Mesendoderm (in vitro differentiated cells): ENCODE measurements around the gene HJV.

Experiments used
- DNase-seq: peaks from one replicate; pipeline ENCODE4 v3.0.0; 2013
- H2AK5ac ChIP-seq: 2 replicates; pipeline ENCODE4 v1.6.1; 2013; ENCODE audit warnings: low read length, inconsistent platforms
- H2BK120ac ChIP-seq: 2 replicates; pipeline ENCODE4 v1.6.1; 2013; ENCODE audit warnings: low read depth, mild to moderate bottlenecking, low read length, moderate library complexity, mixed read lengths
- H2BK15ac ChIP-seq: replicated peaks from 2 replicates; pipeline ENCODE4 v1.6.1; 2013; ENCODE audit warnings: low read depth, mild to moderate bottlenecking, moderate library complexity
- H2BK5ac ChIP-seq: 2 replicates; pipeline ENCODE4 v1.6.1; 2013; ENCODE audit warnings: low read length, inconsistent platforms
- H3K18ac ChIP-seq: 2 replicates; pipeline ENCODE4 v1.6.1; 2013; ENCODE audit warnings: mild to moderate bottlenecking, low read length, mixed read lengths
- H3K23ac ChIP-seq: one replicate; pipeline ENCODE4 v1.6.1; 2013; ENCODE audit warnings: low read length
- H3K27ac ChIP-seq: 2 replicates; pipeline ENCODE4 v1.5.1; 2013; ENCODE audit warnings: low read depth, mild to moderate bottlenecking, inconsistent platforms, low read length, moderate library complexity
- H3K27me3 ChIP-seq: 2 replicates; pipeline ENCODE4 v1.6.1; 2013; ENCODE audit warnings: low read length, control low read depth, mild to moderate bottlenecking, inconsistent platforms; ENCODE audit not compliant: insufficient read depth, poor library complexity
- H3K36me3 ChIP-seq: 2 replicates; pipeline ENCODE4 v1.6.1; 2013; ENCODE audit warnings: low read length, inconsistent platforms; ENCODE audit not compliant: control insufficient read depth, insufficient read depth
- H3K4ac ChIP-seq: one replicate; pipeline ENCODE4 v1.6.1; 2013; ENCODE audit warnings: low read depth, mild to moderate bottlenecking, low read length, moderate library complexity
- H3K4me1 ChIP-seq: 2 replicates; pipeline ENCODE4 v1.6.1; 2013; ENCODE audit warnings: low read depth, low read length, inconsistent platforms; ENCODE audit not compliant: control insufficient read depth
- H3K4me2 ChIP-seq: 2 replicates; pipeline ENCODE4 v1.6.1; 2013; ENCODE audit warnings: low read length
- H3K4me3 ChIP-seq: 2 replicates; pipeline ENCODE4 v1.5.1; 2013; ENCODE audit warnings: mild to moderate bottlenecking, low read length
- H3K56ac ChIP-seq: one replicate; pipeline ENCODE4 v1.6.1; 2013; ENCODE audit warnings: low read length
- H3K79me1 ChIP-seq: 2 replicates; pipeline ENCODE4 v1.6.1; 2013; ENCODE audit warnings: low read length, inconsistent platforms
- H3K79me2 ChIP-seq: 2 replicates; pipeline ENCODE4 v1.6.1; 2013; ENCODE audit warnings: mild to moderate bottlenecking, low read length; ENCODE audit not compliant: control insufficient read depth, insufficient read depth
- H3K9ac ChIP-seq: 2 replicates; pipeline ENCODE4 v1.6.1; 2013; ENCODE audit warnings: low read length, inconsistent platforms
- H4K5ac ChIP-seq: one replicate; pipeline ENCODE4 v1.6.1; 2013; ENCODE audit warnings: low read length
- H4K8ac ChIP-seq: one replicate; pipeline ENCODE4 v1.6.1; 2013; ENCODE audit warnings: low read depth, mild to moderate bottlenecking, control low read depth, low read length, moderate library complexity
- WGBS: extraction: QIAGEN DNeasy Blood & Tissue Kit; methylation state at CpG from one replicate; pipeline ENCODE4 v1.1.7; 2013; ENCODE audit warnings: low lambda C conversion rate, missing lambda C conversion rate; ENCODE audit not compliant: insufficient coverage; ENCODE audit errors: extremely low coverage; 5-methylcytosine and 5-hydroxymethylcytosine counted together

The HJV gene

GRCh38 chr1:145997016-145997717, 24.4 kb downstream of the HJV start:
- no peak overlapping the region for H2BK120ac ChIP-seq
- DNase-seq, result peak; percentile 40
- no peaks in the 10 kb centered on the region for H3K36me3 ChIP-seq
- WGBS, result no CpG with 5 or more reads among the region's 12 CpGs
- H3K9ac ChIP-seq, result peak overlapping the region; percentile 57
- H3K4me1 ChIP-seq, result peaks cover 2% of the 10 kb centered on the region
- H3K27ac ChIP-seq, result no peak overlapping the region
- peak overlapping the region; percentile 85 for H3K56ac ChIP-seq
- H3K4me3 ChIP-seq, result peak overlapping the region; percentile 25
- H3K4me2 ChIP-seq, result peak overlapping the region; percentile 77
- no peak overlapping the region for H3K4ac ChIP-seq
- H3K23ac ChIP-seq, result no peak overlapping the region
- no peaks in the 10 kb centered on the region for H3K79me1 ChIP-seq
- H4K5ac ChIP-seq, result no peak overlapping the region
- H4K8ac ChIP-seq, result no peak overlapping the region
- H3K27me3 ChIP-seq, result no peaks in the 10 kb centered on the region
- H3K79me2 ChIP-seq, result no peaks in the 10 kb centered on the region
- H3K18ac ChIP-seq, result no peak overlapping the region
- no peak overlapping the region for H2BK15ac ChIP-seq
- peak overlapping the region; percentile 34 for H2BK5ac ChIP-seq
- H2AK5ac ChIP-seq, result no peak overlapping the region

DNA sequence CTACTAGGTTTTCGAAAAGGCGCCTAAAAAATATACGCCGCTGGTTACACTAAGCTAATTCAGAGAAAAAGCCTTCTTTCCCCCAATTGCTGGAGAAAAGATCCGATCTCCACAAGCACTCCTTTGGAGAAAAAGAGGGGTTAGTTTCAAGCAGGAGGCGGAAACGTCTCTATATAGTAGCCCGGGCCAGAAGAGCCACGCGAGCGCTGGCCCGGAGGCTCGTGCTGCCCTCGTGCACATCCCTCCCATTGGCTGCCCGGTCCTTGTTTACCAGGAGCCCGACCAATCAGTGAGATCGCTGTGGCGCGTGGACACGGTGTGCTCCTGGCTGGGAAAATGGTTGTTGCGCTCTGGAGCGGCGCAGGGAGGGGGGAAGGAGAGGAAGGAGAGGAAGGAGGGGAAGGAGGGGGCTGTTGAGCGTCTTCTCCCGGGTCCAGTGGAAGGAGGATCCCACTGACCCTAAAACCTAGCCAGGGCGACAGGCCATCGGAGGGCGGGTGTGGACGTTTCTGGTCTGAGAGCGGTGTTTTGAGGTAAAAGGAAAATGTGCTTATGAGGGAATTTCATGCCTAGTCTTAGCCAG, 25.0 kb downstream of the HJV start, which contains the start of gene TXNIP:
TSS of gene TXNIP (minus strand) at position 147 of the 583 bp plus-strand sequence. CDS start 313 bp downstream, outside the sequence.
- Histone ChIP-seq H2BK15ac (no peak within 1 kb of the TSS), H3K4me2 (peak within 1 kb of the TSS; percentile 77), H3K23ac (no peak within 1 kb of the TSS), H4K8ac (no peak within 1 kb of the TSS), H3K56ac (peak within 1 kb of the TSS; percentile 85), H3K4ac (no peak within 1 kb of the TSS), H2BK5ac (peak within 1 kb of the TSS; percentile 34), H3K36me3 (no peaks in the 10 kb centered on the region), H3K79me1 (no peaks in the 10 kb centered on the region), H3K27ac (no peak within 1 kb of the TSS), H3K18ac (peak within 1 kb of the TSS; percentile 82), H4K5ac (no peak within 1 kb of the TSS), H3K9ac (peak within 1 kb of the TSS; percentile 57), H3K4me3 (peak within 1 kb of the TSS; percentile 25), H2AK5ac (no peak within 1 kb of the TSS), H3K79me2 (no peaks in the 10 kb centered on the region), H3K4me1 (peaks cover 2% of the 10 kb centered on the region), H2BK120ac (no peak within 1 kb of the TSS), H3K27me3 (no peaks in the 10 kb centered on the region)
- DNase-seq, result peak; percentile 98
- WGBS, result no CpG with 5 or more reads among the region's 30 CpGs

GRCh38 chr1:145995964-145996432, 25.5 kb downstream of the HJV start:
- Histone ChIP-seq H3K23ac (no peak overlapping the region), H3K4me1 (peaks cover 2% of the 10 kb centered on the region), H2AK5ac (no peak overlapping the region), H3K4me3 (peak overlapping the region; percentile 2), H2BK15ac (no peak overlapping the region), H3K36me3 (no peaks in the 10 kb centered on the region), H3K27me3 (no peaks in the 10 kb centered on the region), H3K79me2 (no peaks in the 10 kb centered on the region), H2BK120ac (no peak overlapping the region), H3K9ac (peak overlapping the region; percentile 43), H3K79me1 (no peaks in the 10 kb centered on the region), H3K27ac (no peak overlapping the region), H3K18ac (peak overlapping the region; percentile 82), H4K5ac (no peak overlapping the region), H3K4ac (no peak overlapping the region), H4K8ac (no peak overlapping the region), H3K4me2 (peak overlapping the region; percentile 14), H2BK5ac (no peak overlapping the region), H3K56ac (peak overlapping the region; percentile 45)
- no CpG with 5 or more reads among the region's 13 CpGs for WGBS
- DNase-seq, result no peak

DNA sequence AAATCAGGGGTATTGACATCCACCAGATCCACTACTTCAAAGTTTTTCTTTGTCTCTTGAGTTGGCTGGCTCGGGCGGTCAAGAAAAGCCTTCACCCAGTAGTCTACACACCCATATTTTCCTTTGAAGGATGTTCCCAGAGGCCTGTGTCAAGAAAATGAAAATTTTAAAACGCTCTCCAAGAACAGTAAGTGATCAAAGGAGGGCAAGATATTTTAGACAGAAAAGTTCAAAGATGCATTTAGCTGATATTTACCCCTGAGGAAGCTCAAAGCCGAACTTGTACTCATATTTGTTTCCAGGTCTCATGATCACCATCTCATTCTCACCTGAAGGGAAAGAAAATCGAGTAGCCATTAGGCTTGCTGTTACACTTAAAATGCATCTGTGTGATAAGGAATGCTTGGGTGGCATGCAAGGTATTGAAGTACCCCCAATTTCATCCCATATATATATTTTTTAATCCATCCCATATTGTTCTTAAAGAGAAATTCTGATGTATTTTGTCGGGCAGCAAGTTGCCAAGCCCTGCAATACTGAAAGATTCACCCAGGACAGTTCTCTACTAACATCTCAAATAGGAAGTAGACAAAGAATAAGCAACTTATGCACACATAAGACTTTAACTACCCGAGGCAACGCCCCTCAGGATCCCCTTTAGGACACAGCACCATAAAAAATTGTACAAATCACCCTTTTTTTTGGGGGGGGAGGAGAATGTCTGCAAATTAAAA, 26.2 kb downstream of the HJV start:
- Histone ChIP-seq H3K79me1 (no peaks in the 10 kb centered on the region), H2BK15ac (no peak overlapping the region), H3K4ac (no peak overlapping the region), H3K9ac (peak overlapping the region; percentile 43), H2AK5ac (no peak overlapping the region), H3K27ac (no peak overlapping the region), H3K4me2 (peak overlapping the region; percentile 14), H3K4me1 (peaks cover 2% of the 10 kb centered on the region), H2BK120ac (no peak overlapping the region), H3K27me3 (no peaks in the 10 kb centered on the region), H3K36me3 (no peaks in the 10 kb centered on the region), H3K4me3 (no peak overlapping the region), H3K79me2 (no peaks in the 10 kb centered on the region), H4K8ac (no peak overlapping the region), H4K5ac (no peak overlapping the region), H3K56ac (no peak overlapping the region), H3K18ac (no peak overlapping the region), H3K23ac (no peak overlapping the region), H2BK5ac (no peak overlapping the region)
- WGBS, result no CpG with 5 or more reads among the region's 8 CpGs
- no peak for DNase-seq

DNA sequence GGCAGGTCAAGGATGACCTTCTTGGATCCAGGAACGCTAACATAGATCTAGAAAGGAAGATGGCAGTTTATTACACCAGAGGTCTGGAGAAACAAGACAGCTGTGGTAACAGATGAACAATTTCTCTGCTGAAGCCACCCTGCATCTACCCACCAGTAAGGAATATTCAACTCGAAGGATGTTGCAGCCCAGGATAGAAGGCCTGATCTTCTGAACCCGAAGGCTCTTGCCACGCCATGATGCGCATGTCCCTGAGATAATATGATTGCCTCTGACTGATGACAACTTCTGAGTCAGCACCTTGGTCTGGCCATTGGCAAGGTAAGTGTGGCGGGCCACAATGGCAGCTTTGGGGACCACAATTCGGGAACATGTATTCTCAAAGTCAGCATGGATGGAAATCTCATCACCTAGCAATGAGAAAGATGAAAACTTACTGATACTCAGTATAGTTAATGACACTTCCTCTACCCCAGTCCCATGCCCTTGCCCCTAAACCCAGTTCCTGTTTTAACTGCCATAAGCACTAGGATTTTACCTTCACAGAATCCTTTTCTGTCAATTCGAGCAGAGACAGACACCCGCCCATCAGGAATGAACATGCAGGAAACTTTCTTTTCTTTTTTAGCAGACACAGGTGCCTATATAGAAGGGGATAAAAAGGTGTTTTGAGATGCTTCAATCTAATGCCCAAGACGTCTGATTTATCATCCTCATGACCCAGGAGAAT, 27.0 kb downstream of the HJV start:
- Histone ChIP-seq H4K5ac (no peak overlapping the region), H3K4me3 (no peak overlapping the region), H3K36me3 (no peaks in the 10 kb centered on the region), H3K56ac (no peak overlapping the region), H3K79me2 (no peaks in the 10 kb centered on the region), H2AK5ac (no peak overlapping the region), H3K4ac (no peak overlapping the region), H3K4me1 (peaks cover 2% of the 10 kb centered on the region), H2BK15ac (no peak overlapping the region), H3K23ac (no peak overlapping the region), H2BK5ac (no peak overlapping the region), H3K27me3 (no peaks in the 10 kb centered on the region), H3K79me1 (no peaks in the 10 kb centered on the region), H3K18ac (no peak overlapping the region), H3K9ac (no peak overlapping the region), H3K27ac (no peak overlapping the region), H4K8ac (no peak overlapping the region), H3K4me2 (no peak overlapping the region), H2BK120ac (no peak overlapping the region)
- no peak for DNase-seq
- no CpG with 5 or more reads among the region's 10 CpGs for WGBS
